ENCODE measurements around the gene COL7A1. TPM values are rescaled to one million over a fixed set of nuclear protein-coding genes. Genes with fewer than 3 reads are reported as not detected.
"Not testable (repeated sequence)": the region's sequence is repeated elsewhere in the genome, so short reads cannot be mapped to it uniquely, and the experiment has no call there.

COL7A1 gene
- total RNA-seq, 1 donor from 2014 or later: 62.0 TPM

- Mint-ChIP-seq H3K9me3 (ENCODE audit: unreplicated experiment) (peaks cover 8% of the 10 kb centered on the region), H3K27ac (ENCODE audit: unreplicated experiment) (no peak overlapping the region), H3K4me1 (ENCODE audit: low read depth, unreplicated experiment) (peaks cover 23% of the 10 kb centered on the region), H3K36me3 (ENCODE audit: unreplicated experiment) (no peaks in the 10 kb centered on the region), H3K27me3 (ENCODE audit: unreplicated experiment) (peaks cover 6% of the 10 kb centered on the region), H3K4me3 (ENCODE audit: unreplicated experiment) (no peak overlapping the region)
- TF ChIP-seq CTCF (IDR thresholded peaks at IDR 0.05; ENCODE audit: partially characterized antibody, unreplicated experiment): no peak
- no peak for DNase-seq
Measured at GRCh38 chr3:48553361-48553760, 41.8 kb downstream of the COL7A1 start.

GRCh38 chr3:48552111-48552951 is 42.8 kb downstream of the COL7A1 start:
- no peak for DNase-seq
- H3K4me3 Mint-ChIP-seq (ENCODE audit: unreplicated experiment): no peak overlapping the region

GRCh38 chr3:48551651-48552050 is 43.5 kb downstream of the COL7A1 start:
- H3K4me3 Mint-ChIP-seq (ENCODE audit: unreplicated experiment); H3K9me3 Mint-ChIP-seq (ENCODE audit: unreplicated experiment); H3K36me3 Mint-ChIP-seq (ENCODE audit: unreplicated experiment); DNase-seq; H3K27ac Mint-ChIP-seq (ENCODE audit: unreplicated experiment); H3K27me3 Mint-ChIP-seq (ENCODE audit: unreplicated experiment): not testable (repeated sequence)
- H3K4me1 Mint-ChIP-seq (ENCODE audit: low read depth, unreplicated experiment): peaks cover 20% of the 10 kb centered on the region

More at GRCh38 chr3:48552111-48552951, 42.8 kb downstream of the COL7A1 start:
- no peaks in the 10 kb centered on the region for H3K36me3 Mint-ChIP-seq (ENCODE audit: unreplicated experiment)
- H3K9me3 Mint-ChIP-seq (ENCODE audit: unreplicated experiment): peaks cover 8% of the 10 kb centered on the region
- peaks cover 20% of the 10 kb centered on the region for H3K4me1 Mint-ChIP-seq (ENCODE audit: low read depth, unreplicated experiment)
- TF ChIP-seq CTCF (IDR thresholded peaks at IDR 0.05; ENCODE audit: partially characterized antibody, unreplicated experiment): no peak
- no peak overlapping the region for H3K27ac Mint-ChIP-seq (ENCODE audit: unreplicated experiment)
- peaks cover 5% of the 10 kb centered on the region for H3K27me3 Mint-ChIP-seq (ENCODE audit: unreplicated experiment)

DNA sequence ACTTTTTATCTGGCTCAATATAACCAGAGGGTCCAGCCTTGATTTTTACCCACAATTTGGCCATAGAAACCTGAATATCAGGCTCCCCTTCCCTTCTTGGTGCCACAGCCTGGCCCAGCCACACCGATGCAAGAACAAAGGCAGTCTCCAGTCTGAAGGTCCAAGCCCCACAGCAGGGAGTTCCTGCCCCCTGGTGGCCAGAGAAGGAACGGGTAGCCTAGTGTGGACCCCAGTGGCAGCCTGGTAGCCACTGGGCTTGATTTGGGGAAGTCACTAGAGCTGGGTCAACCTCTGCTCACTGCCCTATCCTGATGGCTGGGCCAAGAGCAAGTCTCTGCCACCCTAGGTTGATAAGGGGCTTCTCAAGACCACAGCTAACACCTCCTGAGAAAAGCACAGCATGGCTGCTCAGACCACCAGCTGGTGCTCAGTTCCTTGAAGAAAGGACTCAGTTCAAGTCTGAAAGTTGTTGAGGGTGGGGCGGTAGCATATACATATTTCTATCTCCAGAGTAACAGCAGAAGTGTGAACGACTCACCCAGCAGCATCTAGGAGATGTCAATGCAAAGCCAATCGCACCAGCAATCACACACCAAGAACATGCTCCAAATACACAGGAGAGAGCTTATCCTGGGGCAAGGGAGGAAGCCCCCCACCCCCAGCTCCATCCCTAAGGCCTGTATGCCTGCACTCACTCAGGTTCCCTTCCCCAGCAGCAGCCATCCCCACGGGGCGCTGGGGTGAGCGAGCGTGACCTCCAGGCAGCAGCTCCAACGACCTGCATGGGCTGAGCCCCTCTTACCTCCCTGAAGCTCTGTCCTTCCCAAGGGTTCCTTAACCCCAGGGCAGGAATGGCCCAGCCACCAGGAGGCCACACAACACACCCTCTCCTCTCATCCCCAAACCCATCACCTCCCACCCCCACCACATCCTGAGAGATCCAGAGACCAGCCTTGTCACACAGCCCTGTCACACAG is 46.1 kb downstream of the COL7A1 start:
- Mint-ChIP-seq H3K4me3 (ENCODE audit: unreplicated experiment) (no peak overlapping the region), H3K4me1 (ENCODE audit: low read depth, unreplicated experiment) (peaks cover 9% of the 10 kb centered on the region), H3K36me3 (ENCODE audit: unreplicated experiment) (no peaks in the 10 kb centered on the region), H3K9me3 (ENCODE audit: unreplicated experiment) (peaks cover 6% of the 10 kb centered on the region), H3K27ac (ENCODE audit: unreplicated experiment) (peak overlapping the region; percentile 78), H3K27me3 (ENCODE audit: unreplicated experiment) (no peaks in the 10 kb centered on the region)
- peak; percentile 92 for DNase-seq
- TF ChIP-seq CTCF (IDR thresholded peaks at IDR 0.05; ENCODE audit: partially characterized antibody, unreplicated experiment): peak; percentile 95

GRCh38 chr3:48548126-48548525 is 47.0 kb downstream of the COL7A1 start:
- Mint-ChIP-seq H3K36me3 (ENCODE audit: unreplicated experiment) (no peaks in the 10 kb centered on the region), H3K9me3 (ENCODE audit: unreplicated experiment) (peaks cover 11% of the 10 kb centered on the region), H3K4me3 (ENCODE audit: unreplicated experiment) (no peak overlapping the region), H3K27ac (ENCODE audit: unreplicated experiment) (peak overlapping the region; percentile 75), H3K4me1 (ENCODE audit: low read depth, unreplicated experiment) (peaks cover 16% of the 10 kb centered on the region), H3K27me3 (ENCODE audit: unreplicated experiment) (peaks cover 6% of the 10 kb centered on the region)
- TF ChIP-seq CTCF (IDR thresholded peaks at IDR 0.05; ENCODE audit: partially characterized antibody, unreplicated experiment): no peak
- no peak for DNase-seq
